ENCODE results near the gene CYB561D2. TPM values are rescaled to one million over a fixed set of nuclear protein-coding genes. Genes with fewer than 3 reads are reported as not detected.

Gene CYB561D2
- total and polyA plus RNA-seq, 2 of the 13 experiments (the other 11 are each of a cell fraction or from before 2014, with no cell fraction given): 11.1 to 17.2 TPM

DNA sequence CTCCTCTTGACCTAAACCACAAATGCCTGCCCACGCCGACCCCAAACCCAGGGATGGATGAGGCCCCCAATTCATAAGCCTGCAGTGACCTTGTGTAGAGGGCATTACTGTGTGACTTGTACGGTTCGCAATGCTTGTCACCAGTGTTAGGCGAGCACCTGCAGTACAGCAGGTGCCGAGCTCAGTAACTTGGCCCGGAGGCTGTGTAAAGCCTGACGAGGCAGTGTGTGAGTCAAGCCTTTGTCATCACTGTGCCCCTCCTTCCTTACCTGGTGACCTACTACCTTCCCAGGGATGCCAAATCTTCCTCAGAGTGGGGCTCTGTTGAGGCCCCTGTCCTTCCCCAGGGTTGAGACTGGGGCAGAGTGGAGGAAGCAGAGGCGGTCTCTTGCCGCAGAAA lies 45.8 kb downstream of the CYB561D2 start:
- intact Hi-C loops (cut with micrococcal nuclease; ENCODE audit: unreplicated experiment): no loop called here
- no peak overlapping the region for H3K27ac ChIP-seq (ENCODE audit: extremely low read length, insufficient read depth, low read length)
- in situ Hi-C loops (cut with HindIII; ENCODE audit: extremely low pct_ligation_motif_present, low pct_unique_long_range_greater_than_20kb): no loop called here
- TF ChIP-seq SNRNP70 (IDR thresholded peaks at IDR 0.05; ENCODE audit: low read depth, low read length) (no peak), TRIM24 (CRISPR knock-in tag; IDR thresholded peaks at IDR 0.05) (no peak), ZNF460 (CRISPR knock-in tag; IDR thresholded peaks at IDR 0.05; ENCODE audit: borderline replicate concordance) (no peak), NR3C1 (CRISPR knock-in tag; IDR thresholded peaks at IDR 0.05) (no peak), TSC22D2 (CRISPR knock-in tag; IDR thresholded peaks at IDR 0.05; ENCODE audit: borderline replicate concordance) (no peak), ZNF572 (CRISPR knock-in tag; IDR thresholded peaks at IDR 0.05) (no peak), TP53 (CRISPR knock-in tag; conservative IDR thresholded peaks at IDR 0.05) (no peak), ZNF263 (CRISPR knock-in tag; IDR thresholded peaks at IDR 0.05) (no peak)
- TF ChIP-seq, protein P1, sequence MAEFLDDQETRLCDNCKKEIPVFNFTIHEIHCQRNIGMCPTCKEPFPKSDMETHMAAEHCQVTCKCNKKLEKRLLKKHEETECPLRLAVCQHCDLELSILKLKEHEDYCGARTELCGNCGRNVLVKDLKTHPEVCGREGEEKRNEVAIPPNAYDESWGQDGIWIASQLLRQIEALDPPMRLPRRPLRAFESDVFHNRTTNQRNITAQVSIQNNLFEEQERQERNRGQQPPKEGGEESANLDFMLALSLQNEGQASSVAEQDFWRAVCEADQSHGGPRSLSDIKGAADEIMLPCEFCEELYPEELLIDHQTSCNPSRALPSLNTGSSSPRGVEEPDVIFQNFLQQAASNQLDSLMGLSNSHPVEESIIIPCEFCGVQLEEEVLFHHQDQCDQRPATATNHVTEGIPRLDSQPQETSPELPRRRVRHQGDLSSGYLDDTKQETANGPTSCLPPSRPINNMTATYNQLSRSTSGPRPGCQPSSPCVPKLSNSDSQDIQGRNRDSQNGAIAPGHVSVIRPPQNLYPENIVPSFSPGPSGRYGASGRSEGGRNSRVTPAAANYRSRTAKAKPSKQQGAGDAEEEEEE (CRISPR knock-in tag; IDR thresholded peaks at IDR 0.05; ENCODE audit: borderline replicate concordance): no peak
- TF ChIP-seq, protein P2, sequence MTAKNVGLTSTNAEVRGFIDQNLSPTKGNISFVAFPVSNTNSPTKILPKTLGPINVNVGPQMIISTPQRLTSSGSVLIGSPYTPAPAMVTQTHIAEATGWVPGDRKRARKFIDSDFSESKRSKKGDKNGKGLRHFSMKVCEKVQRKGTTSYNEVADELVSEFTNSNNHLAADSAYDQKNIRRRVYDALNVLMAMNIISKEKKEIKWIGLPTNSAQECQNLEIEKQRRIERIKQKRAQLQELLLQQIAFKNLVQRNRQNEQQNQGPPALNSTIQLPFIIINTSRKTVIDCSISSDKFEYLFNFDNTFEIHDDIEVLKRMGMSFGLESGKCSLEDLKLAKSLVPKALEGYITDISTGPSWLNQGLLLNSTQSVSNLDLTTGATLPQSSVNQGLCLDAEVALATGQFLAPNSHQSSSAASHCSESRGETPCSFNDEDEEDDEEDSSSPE (CRISPR knock-in tag; IDR thresholded peaks at IDR 0.05): no peak
- H3K79me2 ChIP-seq (ENCODE audit: insufficient read depth, low read length): no peaks in the 10 kb centered on the region
- no peaks in the 10 kb centered on the region for H3K36me3 ChIP-seq (replicated peaks in 1 of 2; ENCODE audit: control insufficient read depth in 1 of 2, insufficient read depth in 2 of 2, low read length in 2 of 2)
- peaks cover 2 to 56% of the 10 kb centered on the region in 2 experiments; a peak in 4 of 5 replicates for H3K27me3 ChIP-seq (ENCODE audit: control insufficient read depth in 1 of 2, insufficient read depth in 2 of 2, low read length in 2 of 2)
- ChIA-PET CTCF (ENCODE audit: low intra/inter-chr PET ratio, low total read pairs) (no interaction called here), POLR2A (no interaction called here)
- DNase-seq (ENCODE audit: low spot score): no peak
- no peaks in the 10 kb centered on the region for H4K20me1 ChIP-seq (ENCODE audit: insufficient read depth, low read length)
- no peak for FAIRE-seq
- H3K4me1 ChIP-seq (ENCODE audit: insufficient read depth, low read length): peaks cover 8% of the 10 kb centered on the region
- BruUV-seq (replicated peaks): no TSS peak
- H3K4me3 ChIP-seq (replicated peaks in 1 of 3; ENCODE audit: insufficient read depth in 1 of 3, low read depth in 2 of 3, low read length in 3 of 3): no peak overlapping the region
- no peaks in the 10 kb centered on the region for H3K9me3 ChIP-seq (ENCODE audit: low read length)
- no peak for ATAC-seq
- WGBS (ENCODE audit: low lambda C conversion rate): 26% methylated on average over 6 of the region's 10 CpGs
- no peak overlapping the region for H2AFZ ChIP-seq (ENCODE audit: low read length)
- no peak overlapping the region for H3K9ac ChIP-seq (ENCODE audit: insufficient read depth, low read depth, low read length)
- H3K4me2 ChIP-seq (ENCODE audit: low read depth, low read length): no peak overlapping the region
